HG02852 (cell line): Measurements from ENCODE around the gene FCN2.
"Not testable (repeated sequence)": the region's sequence is repeated elsewhere in the genome, so short reads cannot be mapped to it uniquely, and the experiment has no call there.

Source experiments
- ATAC-seq: cut with Tn5 transposase; IDR thresholded peaks from one replicate; pipeline ENCODE4 v1.9.1; 2021; ENCODE audit warnings: mild to moderate bottlenecking, moderate library complexity; ENCODE audit not compliant: unreplicated experiment

FCN2 gene

DNA sequence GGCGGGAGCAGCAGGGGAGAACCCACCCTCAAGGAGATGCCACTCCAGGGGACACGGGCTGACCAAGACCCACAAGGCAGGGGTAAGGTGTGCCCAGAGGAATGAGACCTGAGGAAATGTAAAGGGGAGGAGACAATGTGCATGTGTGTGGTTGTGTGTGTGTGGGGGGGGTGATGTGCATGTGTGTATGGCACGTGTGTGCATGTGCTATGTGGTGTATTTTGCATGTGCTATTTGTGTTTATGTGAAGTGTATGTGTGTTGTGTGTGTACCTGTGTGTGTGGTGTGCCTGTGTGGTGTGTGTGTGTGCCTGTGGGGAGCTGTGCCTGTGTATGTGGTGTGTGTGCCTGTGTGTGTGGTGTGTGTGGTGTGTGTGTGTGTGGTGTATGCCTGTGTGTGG lies 33.5 kb upstream of the FCN2 start:
- no peak for ATAC-seq

DNA sequence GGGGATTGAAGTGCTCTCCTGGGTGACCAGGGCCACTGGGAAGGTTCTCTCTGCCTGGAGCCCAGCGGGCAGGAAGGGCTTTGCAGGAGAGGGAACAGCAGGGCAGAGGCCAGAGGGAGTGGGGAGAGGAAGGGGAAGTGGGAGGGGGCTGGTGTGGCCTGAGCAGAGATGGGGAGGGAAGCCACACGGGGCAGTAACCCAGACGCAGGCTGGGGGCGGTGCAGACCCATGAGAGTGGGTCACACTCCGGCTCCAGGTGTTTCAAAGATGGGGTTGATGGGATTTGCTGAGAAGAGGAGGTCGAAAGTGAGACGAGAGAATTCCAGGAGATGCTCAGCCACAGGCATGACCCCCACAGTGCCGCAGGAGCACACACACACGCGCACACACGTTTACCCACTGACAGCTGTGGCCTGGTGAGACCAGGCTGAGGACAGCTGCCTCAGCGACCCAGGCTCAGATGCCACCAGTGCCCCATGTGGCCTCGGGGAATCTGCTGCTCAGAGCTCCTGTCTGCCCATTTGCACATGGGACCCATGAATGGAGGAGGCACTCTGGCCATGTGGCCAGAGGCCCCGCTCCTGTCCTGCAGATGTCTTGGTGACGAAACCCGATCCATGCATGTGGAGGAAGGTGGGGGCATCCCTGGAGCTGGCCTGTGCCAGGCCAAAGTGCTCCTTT lies 32.7 kb upstream of the FCN2 start:
- no peak for ATAC-seq

DNA sequence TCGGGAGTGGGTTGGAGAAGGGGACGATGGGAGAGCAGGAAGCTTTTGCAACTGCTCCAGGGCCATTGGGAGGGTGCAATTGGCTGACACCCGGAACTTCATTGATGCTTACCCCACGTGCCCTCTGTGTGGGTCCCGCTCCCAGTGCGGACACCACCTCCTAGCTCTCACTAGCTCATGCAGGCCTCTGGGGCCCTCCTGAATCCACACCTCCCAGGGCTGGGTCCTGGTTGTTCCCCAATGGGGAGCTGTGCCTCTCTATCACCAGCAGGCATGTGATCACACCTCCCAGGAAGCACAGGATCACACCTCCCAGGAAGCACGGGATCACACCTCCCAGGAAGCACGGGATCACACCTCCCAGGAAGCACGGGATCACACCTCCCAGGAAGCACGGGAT lies 32.1 kb upstream of the FCN2 start:
- ATAC-seq, result no peak

- no peak for ATAC-seq
Observed at GRCh38 chr9:134850611-134851010, 30.0 kb upstream of the FCN2 start.

- ATAC-seq, result no peak
Observed at GRCh38 chr9:134851020-134851419, 29.6 kb upstream of the FCN2 start.

GRCh38 chr9:134852906-134853654 lies 27.5 kb upstream of the FCN2 start:
- no peak for ATAC-seq

- ATAC-seq, result no peak
Observed at GRCh38 chr9:134853893-134854292, 26.7 kb upstream of the FCN2 start.

DNA sequence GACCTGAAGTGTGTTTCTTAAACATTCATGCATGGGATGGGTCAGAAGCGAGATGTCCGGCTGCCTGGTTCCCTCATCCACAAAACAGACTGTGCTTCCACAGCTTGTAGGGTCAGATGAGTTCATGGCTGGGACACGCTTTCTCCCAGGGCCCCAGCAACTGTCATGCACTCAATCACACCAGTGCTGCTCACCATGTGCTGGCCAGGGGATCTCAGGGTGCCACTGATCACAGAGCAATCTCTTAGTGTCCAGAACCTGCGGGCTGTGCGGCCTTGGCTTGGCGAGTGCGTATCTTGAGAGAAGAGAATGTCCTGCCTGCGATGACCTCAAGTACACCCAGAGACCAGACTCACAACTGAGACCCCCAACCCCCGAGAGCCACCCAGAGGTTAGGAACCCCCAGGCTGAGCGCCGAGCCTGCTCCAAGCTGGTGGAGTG lies 26.0 kb upstream of the FCN2 start:
- no peak for ATAC-seq

- no peak for ATAC-seq
Observed at GRCh38 chr9:134855231-134855899, 25.2 kb upstream of the FCN2 start.

DNA sequence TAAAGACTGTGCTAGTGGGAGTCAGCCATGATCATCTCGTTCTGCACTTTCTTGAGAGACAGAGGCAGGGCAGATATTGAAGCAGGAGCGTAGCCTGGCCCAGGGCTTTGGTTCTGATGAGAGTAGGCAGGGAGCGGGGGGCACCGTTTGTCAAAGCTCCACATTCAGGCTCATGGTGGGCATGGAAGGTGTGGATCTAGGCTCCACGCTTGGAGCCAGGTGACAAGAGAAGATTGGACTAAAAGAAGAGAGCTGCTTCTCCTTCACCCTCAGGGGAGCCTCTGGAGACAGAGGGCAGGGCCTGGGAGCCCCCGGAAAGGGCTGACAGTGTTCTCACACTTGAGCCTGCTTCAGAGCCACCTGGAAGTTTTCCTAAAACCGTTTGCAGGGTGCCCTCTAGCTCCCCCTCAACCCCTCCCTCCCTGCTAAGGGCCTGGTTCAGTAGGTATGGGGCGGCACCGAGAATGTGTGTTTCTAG lies 24.7 kb upstream of the FCN2 start:
- ATAC-seq, result no peak

DNA sequence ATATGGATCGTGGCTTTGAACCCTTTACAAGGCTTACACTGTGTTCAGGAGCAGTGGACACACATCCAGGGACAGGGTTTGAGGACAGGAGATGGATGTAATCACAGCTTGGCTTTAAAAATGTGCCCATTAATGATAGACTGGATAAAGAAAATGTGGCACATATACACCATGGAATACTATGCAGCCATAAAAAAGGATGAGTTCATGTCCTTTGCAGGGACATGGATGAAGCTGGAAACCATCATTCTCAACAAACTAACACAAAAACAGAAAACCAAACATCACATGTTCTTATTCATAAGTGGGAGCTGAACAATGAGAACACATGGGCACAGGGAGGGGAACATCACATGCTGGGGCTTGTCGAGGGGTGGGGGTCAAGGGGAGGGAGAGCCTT lies 23.2 kb upstream of the FCN2 start:
- ATAC-seq, result not testable (repeated sequence)

DNA sequence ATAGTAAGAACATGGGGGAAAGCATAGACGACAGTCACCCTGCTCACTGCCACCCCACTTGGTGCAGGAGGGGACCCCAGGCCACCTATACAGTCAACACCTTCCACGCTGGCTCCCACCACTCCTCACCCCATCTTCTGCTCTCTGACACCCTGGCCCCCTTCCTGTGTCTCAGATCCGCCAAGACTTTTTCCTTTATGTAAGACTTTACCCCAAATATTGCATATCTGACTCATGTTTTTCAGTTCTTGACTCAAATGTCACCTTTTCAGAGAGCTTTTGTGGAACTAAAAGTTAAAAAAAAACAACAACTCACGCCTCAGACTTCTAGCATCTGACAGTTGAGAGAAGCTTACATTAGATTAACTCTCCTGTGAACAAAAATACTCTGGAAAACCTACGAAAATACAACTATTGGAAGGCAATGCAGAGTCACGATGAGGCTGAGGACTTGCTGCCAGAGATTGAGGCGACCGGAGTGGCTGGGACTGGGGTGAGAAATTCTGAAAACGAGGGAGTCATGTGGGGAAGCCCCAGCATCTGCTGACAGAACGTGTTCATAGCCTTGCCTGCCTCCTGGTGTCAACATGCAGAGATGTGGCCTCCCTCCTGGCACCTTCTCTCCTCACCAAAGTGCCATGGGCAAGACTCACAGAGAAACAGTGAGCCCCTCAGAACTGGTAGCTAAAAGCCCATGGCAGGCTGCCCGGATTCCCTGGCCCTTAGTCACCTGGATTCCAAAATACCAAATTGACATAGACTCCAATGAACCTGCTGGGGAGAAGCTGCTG lies 22.4 kb upstream of the FCN2 start:
- peak; percentile 70 for ATAC-seq

DNA sequence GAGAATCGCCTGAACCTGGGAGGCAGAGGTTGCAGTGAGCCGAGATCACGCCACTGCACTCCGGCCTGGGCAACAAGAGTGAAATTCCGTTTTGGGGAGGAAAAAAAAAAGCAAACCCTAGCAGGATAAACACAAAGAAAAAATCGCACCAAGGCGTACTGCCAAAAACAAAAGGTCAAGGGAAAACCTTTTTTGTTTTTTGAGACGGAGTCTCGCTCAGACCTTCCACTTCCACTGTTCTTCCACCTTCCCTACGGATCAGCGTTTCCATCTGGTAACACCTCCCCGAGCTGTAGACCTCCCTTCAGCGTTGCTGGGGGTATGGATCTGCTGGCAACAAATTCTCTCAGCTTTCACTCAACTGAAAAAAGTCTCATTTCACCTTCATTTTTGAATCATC lies 20.1 kb upstream of the FCN2 start:
- no peak for ATAC-seq

DNA sequence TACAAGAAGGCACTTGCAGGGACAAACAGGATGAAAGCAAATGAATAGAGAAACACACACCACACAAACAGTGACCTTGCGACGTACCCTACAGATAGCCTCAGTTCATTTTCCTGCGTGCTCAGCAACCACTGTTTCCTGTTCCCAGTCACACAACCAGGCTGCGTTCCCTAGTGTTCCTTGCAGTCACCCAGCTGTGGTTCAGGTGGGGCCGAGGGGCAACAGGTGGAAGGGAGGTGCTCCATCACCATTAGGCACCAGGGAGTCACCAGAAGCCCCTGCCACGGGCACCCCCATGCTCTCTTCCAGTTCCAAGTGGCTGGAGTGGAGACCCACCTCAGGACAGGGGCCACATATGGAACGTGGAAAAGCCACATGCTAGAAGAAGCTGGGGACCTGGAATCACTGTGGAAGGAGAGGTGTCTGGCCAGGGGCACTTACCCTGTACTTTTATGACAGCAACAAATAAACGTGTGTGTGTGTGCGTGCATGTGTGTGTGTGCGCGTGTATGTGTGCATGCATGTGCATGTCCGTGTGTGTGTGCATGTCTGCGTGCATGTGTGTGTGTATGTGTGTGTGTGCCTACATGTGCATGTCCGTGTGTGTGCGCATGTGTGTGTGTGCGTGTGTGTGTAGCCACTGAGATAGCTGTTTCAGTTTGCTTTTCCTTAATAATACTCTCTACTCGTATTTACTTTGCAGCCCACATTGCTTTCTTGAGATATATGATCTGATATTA lies 18.8 kb upstream of the FCN2 start:
- ATAC-seq, result no peak

DNA sequence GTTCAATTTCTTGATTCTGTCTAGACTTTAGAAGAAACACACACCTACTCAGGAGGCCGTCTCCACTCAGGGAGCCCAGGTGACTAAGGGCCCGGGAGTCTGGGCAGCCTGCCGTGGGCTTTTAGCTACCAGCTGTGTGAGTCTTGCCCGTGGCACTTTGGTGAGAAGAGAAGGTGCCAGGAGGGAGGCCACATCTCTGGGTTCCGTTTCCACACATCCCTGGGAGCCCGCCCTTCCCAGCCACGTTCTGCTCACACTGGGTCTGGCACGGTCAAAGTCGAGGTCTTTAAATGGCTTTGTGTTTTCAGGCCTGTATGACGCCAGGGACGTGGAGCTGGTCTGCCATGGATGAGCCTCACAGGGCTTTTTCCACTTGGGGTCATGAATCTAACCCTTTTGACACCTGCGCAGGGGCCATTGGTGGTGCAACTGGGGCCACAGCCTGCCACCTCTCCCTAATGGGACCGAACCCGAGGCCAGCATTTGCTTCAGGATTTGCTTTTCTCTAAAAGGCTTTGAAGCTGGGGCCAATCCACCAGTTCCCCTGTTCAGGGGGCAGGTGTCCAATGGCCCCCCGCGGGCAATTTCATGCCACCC lies 17.2 kb upstream of the FCN2 start:
- ATAC-seq, result no peak

GRCh38 chr9:134863941-134864820 lies 16.4 kb upstream of the FCN2 start:
- ATAC-seq, result no peak

- ATAC-seq, result no peak
Observed at GRCh38 chr9:134864821-134865190, 15.8 kb upstream of the FCN2 start.

DNA sequence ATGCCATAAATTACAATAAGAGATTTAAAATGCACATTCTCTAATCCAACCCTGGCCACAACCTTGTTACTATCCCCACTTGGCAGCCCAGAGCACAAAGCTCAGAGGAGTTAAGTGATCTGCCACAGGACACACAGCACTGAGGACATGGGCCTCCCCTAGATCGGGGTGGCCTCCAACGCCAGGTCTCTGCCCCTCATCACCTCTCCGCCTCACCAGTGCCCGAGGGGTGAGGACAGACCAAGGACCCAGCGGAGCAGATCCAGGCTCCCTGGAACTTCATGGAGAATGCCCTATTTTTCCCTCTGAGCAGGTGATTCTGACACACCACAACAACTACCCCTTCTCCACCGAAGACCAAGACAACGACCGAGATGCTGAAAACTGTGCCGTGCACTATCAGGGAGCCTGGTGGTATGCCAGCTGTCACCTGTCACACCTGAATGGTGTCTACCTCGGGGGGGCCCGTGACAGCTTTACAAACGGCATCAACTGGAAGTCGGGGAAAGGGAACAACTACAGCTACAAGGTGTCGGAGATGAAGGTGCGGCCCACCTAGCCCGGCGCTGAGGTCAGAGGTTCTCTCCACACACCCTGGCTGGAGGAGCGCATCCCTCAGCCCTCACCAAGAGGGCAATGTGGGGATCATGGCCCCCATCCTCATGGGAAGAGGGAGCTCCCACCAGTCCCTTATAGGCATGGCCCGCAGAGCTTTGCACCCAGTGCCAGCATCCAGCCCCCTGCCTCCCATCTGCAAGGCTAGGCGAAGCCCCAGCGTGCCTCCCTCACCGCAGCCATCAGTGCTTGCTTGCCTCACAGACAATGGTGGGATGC lies 12.5 kb upstream of the FCN2 start:
- ATAC-seq, result no peak
